ENCODE measurements around the gene ANTXR1. TPM values are rescaled to one million over a fixed set of nuclear protein-coding genes. Genes with fewer than 3 reads are reported as not detected.
A peak's percentile ranks its signal among the peaks of the same experiment; 100 is the strongest.

The ANTXR1 gene
- total RNA-seq, 4 donors from 2014 or later = 7.1 to 101 (median 15.8) TPM

GRCh38 chr2:69241664-69242514 lies 228.9 kb downstream of the ANTXR1 start:
- no peak for DNase-seq
- Histone ChIP-seq H3K36me3 (no peaks in the 10 kb centered on the region), H3K4me1 (peaks cover 0 to 31% (median 9%) of the 10 kb centered on the region in 4 donors), H3K4me3 (no peak overlapping the region), H3K9me3 (no peaks in the 10 kb centered on the region), H3K27ac (peak overlapping the region; percentile 14 to 63 (median 50)), H3K27me3 (no peaks in the 10 kb centered on the region)
- intact Hi-C loops (cut with DNase I; ENCODE audit: low total_unique reads) (no loop called here), in situ Hi-C loops (cut with MboI; ENCODE audit: low pct_ligation_motif_present in 1 of 4, low pct_unique_long_range_greater_than_20kb in 1 of 4, low sequenced_read_pairs in 3 of 4) (no loop called here)
- 83% methylated on average over 5 to 9 of the region's 9 CpGs for WGBS, 2 donors (ENCODE audit: low coverage in 1 of 2)
- TF ChIP-seq POLR2AphosphoS5 (IDR thresholded peaks at IDR 0.05) (no peak), EP300 (IDR thresholded peaks at IDR 0.05; ENCODE audit: low read depth) (no peak), POLR2A (IDR thresholded peaks at IDR 0.05) (no peak), CTCF (IDR thresholded peaks at IDR 0.05) (no peak)

GRCh38 chr2:69242651-69243051 lies 229.7 kb downstream of the ANTXR1 start:
- Histone ChIP-seq H3K4me3 (no peak overlapping the region), H3K27ac (peak overlapping the region; percentile 33 to 63 (median 50)), H3K9me3 (no peaks in the 10 kb centered on the region), H3K4me1 (peaks cover 0 to 24% (median 5%) of the 10 kb centered on the region in 4 donors), H3K27me3 (no peaks in the 10 kb centered on the region), H3K36me3 (no peaks in the 10 kb centered on the region)
- 20 to 49% methylated on average over 1 to 7 of the region's 7 CpGs for WGBS, 2 donors (ENCODE audit: low coverage in 1 of 2)
- in situ Hi-C loops (cut with MboI; ENCODE audit: low pct_ligation_motif_present in 1 of 4, low pct_unique_long_range_greater_than_20kb in 1 of 4, low sequenced_read_pairs in 3 of 4) (no loop called here), intact Hi-C loops (cut with DNase I; ENCODE audit: low total_unique reads) (no loop called here)
- TF ChIP-seq POLR2A (IDR thresholded peaks at IDR 0.05) = no peak
- TF ChIP-seq POLR2AphosphoS5 (IDR thresholded peaks at IDR 0.05) = peak in 2 of 3 donors; percentile 30 to 34
- DNase-seq = no peak

- no peak overlapping the region for H3K4me3 ChIP-seq
- no peak for DNase-seq
- H3K4me1 ChIP-seq = peaks cover 0 to 24% (median 5%) of the 10 kb centered on the region in 4 donors
- intact Hi-C loops (cut with DNase I; ENCODE audit: low total_unique reads) = no loop called here
- no peaks in the 10 kb centered on the region for H3K36me3 ChIP-seq
- H3K27ac ChIP-seq = peak overlapping the region in 1 of 4 donors; percentile 49
- no peaks in the 10 kb centered on the region for H3K9me3 ChIP-seq
- in situ Hi-C loops (cut with MboI; ENCODE audit: low pct_ligation_motif_present in 1 of 4, low pct_unique_long_range_greater_than_20kb in 1 of 4, low sequenced_read_pairs in 3 of 4) = no loop called here
- no peaks in the 10 kb centered on the region for H3K27me3 ChIP-seq
- no peak for TF ChIP-seq CTCF (IDR thresholded peaks at IDR 0.05)
- TF ChIP-seq EP300 (IDR thresholded peaks at IDR 0.05; ENCODE audit: low read depth) = no peak
- TF ChIP-seq POLR2A (IDR thresholded peaks at IDR 0.05) = no peak
- TF ChIP-seq POLR2AphosphoS5 (IDR thresholded peaks at IDR 0.05) = no peak
- WGBS, 2 donors (ENCODE audit: low coverage in 1 of 2) = 93 to 100% methylated on average over 2 to 4 of the region's 4 CpGs
Measured at GRCh38 chr2:69243652-69244051, 230.7 kb downstream of the ANTXR1 start.

GRCh38 chr2:69244882-69245281 lies 231.9 kb downstream of the ANTXR1 start:
- WGBS, 2 donors (ENCODE audit: low coverage in 1 of 2) = 71 to 76% methylated on average over 1 to 6 of the region's 6 CpGs
- Histone ChIP-seq H3K4me1 (peaks cover 0 to 24% (median 5%) of the 10 kb centered on the region in 4 donors), H3K9me3 (no peaks in the 10 kb centered on the region), H3K27me3 (no peaks in the 10 kb centered on the region), H3K27ac (no peak overlapping the region), H3K36me3 (no peaks in the 10 kb centered on the region), H3K4me3 (no peak overlapping the region)
- no peak for TF ChIP-seq CTCF (IDR thresholded peaks at IDR 0.05)
- TF ChIP-seq POLR2A (IDR thresholded peaks at IDR 0.05) = no peak
- no peak for TF ChIP-seq POLR2AphosphoS5 (IDR thresholded peaks at IDR 0.05)
- no peak for TF ChIP-seq EP300 (IDR thresholded peaks at IDR 0.05; ENCODE audit: low read depth)
- in situ Hi-C loops (cut with MboI; ENCODE audit: low pct_ligation_motif_present in 1 of 4, low pct_unique_long_range_greater_than_20kb in 1 of 4, low sequenced_read_pairs in 3 of 4) = no loop called here
- intact Hi-C loops (cut with DNase I; ENCODE audit: low total_unique reads) = no loop called here
- no peak for DNase-seq
